Activated CD4-positive, alpha-beta T cell treated with anti-CD3 and anti-CD28 coated beads, Interleukin-2, Interleukin-6, amounts not matched to agents 100 ng/mL and 50 ng/mL, durations not matched to agents 16 hours and 8 hours (primary cell): ENCODE results near the gene SERPINA9.
A peak's percentile ranks its signal among the peaks of the same experiment; 100 is the strongest.

Experiments
- DNase-seq: peaks from one replicate; pipeline ENCODE4 v3.0.0-alpha.2; 2020

SERPINA9 gene

DNA sequence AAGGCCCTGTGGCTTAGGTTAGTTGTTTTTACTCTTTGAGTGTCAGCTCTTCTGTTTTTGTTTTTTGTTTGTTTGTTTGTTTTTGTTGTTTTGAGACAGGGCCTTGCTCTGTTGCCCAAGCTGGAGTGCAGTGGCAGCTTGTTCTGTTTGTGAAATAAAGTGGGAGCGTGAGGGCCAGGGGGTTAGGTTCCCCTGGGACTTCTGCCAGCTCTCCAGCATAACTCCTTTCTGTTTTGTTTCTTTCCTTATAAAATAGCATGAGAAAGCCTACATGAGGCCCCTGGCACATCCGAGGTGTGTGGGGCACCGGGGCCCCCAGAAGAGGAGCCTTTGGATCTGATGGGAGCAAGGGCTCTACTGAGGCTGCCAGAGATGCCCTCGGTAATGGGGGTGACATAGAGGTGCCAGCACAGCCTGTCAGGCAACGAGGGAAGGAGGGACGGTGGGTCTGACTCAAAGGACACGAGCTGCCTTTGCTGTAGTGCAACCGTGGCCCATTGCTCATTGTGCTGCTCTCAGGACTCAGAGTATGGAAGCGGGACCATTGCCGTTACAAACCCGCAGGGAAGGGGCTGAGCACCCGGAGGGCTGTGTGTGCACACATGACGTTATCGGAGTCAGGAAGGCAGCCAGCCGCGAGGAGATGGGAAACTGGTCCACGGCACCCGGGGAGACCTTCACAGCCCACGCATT is 14.3 kb downstream of the SERPINA9 start:
- no peak for DNase-seq

DNA sequence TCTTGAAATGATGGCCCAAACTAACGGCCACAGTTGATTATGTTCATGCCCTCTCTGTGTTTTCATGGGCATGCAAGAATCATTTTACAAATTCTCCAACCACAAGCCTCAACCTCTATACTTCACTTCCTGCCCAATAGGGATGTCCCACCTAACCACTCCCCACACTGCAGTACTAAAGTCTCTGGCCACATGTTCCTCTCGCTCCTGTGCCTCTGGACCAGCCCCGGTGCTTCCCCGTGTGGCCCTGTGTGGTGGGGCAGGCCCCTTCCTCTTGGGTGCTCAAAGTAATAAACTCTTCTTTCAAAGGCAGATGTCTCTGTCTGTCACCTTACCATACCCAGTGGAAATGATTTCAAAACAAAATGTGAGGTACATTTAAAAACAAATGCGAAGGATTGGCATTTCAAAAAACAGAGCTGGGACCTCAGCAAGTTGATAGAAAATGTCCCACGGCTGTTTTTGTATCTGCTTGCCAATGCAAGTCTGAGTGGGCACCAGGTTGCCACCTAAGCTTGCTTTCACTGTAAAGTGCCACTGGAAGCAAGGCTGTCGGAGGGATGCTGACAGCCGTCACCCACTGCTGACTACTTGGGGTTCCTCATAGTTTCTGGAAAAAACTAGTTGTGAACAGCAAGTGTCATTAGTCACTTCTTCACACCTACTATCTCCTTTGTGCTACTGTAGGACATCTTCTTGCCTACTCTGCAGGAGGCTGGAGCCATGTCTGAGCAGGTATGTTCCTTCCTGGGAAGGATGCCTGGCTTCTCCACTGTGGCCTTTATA is 15.2 kb downstream of the SERPINA9 start:
- DNase-seq, result no peak

DNA sequence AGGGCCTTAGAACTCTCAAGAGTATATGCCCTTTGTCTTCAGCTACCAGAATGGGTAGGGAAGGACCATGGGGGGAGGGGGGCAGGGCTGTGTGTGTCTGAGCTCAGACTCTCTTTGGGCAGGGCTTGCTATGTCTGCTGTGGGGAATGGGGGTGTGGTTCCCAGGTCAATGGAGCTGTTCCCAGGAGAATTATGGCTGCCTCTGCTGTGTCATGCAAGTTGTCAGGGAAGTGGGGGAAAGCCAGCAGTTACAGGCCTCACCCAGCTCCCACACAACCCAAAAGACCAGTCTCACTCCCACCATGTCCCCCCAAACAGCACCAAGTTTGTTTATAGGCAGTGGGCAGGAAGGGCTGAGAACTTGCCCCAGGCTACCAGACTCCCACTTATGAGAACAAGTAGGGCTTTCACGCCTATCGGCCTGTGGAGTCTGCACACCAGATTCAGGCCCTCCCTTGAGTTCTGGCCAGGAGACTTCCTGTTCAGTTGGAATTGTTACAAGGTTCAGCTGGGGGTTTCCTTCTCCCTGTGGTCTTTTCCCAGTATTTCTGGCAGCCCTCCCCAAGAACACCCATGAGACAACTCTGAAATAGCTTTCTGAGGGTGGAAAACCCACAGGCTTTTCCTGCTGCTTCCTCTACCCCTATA is 17.3 kb downstream of the SERPINA9 start:
- no peak for DNase-seq

DNA sequence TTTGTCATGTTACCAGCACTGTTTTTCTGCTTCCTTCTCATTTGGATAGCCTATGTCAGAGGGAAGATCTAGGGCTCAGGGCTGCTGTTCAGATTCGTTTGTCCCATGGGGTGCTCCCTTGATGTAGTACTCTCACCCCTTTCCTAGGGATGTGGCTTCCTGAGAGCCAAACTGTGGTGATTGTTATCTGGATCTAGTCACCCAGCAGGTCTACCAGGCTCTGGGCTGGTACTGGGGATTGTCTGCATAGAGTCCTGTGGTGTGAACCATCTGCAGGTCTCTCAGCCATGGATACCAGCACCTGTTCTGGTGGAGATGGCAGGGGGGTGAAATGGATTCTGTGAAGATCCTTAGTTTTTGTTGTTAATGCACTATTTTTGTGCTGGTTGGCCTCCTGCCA is 17.9 kb downstream of the SERPINA9 start:
- DNase-seq, result no peak

DNA sequence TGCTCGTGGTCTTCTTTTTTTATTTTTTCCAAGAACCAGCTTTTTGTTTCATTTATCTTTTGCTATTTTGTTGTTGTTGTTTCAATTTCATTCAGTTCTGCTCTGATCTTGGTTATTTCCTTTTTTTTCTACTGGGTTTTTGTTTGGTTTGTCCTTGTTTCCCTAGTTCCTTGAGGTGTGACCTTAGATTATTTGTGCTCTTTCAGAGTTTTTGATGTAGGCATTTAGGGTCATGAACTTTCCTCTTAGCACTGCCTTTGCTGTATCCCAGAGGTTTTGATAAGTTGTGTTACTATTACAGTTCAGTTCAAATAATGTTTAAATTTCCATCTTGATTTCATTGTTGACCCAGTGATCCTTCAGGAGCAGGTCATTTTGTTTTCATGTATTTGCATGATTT is 20.1 kb downstream of the SERPINA9 start:
- no peak for DNase-seq

DNA sequence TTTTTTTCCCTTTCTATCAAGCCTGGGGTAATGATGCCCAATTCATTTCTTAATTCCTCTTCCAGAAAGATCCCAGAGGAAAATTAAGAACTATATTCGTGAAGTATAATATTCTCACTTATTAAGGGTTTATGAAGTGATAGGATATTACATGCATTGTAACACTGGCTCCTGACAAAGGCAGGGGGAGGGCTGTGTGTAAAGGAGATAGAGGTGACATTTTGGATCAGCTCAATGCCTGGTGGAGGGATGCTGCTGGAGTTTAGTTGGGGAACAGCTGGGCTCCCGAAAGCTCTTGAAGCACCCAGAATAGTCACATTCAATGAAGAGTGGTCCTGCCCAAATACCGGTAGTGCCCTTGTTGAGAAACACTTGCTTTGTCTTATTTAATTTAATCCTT is 24.2 kb downstream of the SERPINA9 start:
- DNase-seq, result no peak

DNA sequence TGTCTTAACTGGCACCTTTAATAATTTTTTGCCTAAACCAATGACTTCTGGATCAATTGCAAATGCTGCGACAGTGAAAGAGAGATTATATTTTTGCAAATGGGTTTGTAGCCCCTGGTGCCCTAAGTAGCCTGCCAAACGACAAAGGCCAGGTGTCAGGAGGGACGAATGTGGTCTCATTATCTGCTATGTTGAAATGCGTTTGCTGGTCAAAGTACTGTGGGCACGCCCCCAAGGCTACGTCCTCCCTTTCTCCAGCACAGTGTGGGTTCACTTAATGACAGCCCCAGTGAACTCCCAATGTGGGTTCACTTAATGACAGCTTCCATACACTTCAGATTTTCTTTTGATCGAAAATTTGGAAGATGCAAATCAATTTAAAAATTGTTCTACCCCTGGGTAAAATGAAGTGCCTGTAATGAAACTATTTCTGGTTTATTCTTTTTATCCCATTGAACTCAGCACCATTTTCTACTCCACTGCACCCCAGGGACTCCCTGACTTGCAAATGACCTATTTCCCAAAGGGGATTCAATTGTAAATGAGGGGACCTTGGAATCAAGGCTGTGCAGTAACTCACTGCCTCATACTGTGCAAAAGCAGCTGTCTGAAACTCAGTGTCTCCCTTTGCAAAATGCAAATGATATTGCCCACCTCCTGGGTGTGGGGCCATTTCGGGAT is 24.8 kb downstream of the SERPINA9 start:
- DNase-seq, result no peak

DNA sequence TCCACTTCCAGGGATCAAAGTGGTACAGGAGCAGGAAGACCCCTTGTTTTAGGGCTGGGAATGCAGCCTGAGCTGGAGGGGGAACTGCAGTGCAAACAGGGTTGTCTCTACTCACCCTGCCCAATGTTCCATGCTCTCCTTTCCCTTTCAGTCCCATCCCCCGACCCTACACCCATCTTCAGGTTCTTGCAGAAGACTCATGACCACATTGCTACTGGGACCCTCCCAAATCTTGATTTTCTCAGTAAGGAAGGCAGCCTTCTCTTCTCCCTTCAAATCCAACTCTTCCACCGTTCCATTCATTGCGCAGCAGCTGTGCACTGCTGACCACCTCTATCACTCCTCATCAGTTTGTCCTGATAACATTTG is 25.3 kb downstream of the SERPINA9 start:
- DNase-seq, result no peak

DNA sequence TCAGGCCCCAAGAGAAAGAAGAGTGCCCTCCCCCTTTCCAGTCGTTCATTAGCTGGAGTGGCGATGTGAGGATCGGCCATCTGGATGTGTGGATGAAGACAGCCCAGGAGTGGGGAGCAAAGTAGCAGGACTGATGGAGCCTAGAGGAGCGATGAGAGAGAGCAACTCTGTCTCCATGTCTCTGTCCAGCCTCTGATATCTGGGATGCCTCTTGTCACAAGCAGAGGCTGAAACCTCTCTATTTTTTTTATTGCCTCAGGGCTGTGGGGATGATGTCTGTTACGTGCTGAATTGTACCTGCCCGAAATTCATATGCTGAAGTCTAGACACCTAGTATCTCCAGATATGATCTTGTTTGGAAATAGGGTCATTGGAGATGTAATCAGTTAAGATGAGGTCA is 26.1 kb downstream of the SERPINA9 start:
- DNase-seq, result no peak

DNA sequence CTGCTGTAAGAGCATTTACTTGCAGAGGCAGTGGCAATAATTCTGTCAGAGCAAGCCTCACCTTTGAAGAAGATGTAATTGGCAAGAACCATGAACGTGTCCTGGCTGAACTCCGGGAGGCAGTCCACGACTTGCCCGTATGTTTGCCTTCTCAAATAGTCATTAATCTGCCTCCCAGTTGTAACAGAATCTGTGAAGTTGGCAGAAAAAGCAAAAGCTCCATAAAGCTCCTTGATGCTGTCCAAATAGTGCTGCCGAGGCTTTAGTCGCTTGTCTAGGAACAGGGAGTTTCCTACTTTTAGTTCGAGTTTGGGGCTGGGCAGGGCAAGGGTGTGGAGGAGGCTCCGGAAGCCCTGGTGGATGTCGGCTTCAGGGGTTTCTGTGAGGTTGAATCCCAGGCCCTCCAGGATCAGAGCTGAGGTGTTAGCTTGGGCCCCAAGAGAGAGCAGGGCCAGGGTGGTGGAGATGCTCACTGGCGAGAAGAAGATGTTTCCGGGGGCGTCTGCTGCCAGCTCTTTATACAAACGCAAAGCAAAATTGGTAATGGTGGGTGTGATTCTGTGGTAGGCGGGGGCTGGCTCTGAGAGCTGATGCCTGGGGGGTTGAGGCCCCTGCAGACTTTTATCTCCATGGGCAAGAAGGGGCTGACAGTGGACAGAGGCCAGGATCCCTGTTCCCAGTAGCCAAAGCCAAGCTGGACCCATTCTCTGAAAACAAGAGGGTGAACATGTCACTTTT is 27.8 kb downstream of the SERPINA9 start:
- no peak for DNase-seq

DNA sequence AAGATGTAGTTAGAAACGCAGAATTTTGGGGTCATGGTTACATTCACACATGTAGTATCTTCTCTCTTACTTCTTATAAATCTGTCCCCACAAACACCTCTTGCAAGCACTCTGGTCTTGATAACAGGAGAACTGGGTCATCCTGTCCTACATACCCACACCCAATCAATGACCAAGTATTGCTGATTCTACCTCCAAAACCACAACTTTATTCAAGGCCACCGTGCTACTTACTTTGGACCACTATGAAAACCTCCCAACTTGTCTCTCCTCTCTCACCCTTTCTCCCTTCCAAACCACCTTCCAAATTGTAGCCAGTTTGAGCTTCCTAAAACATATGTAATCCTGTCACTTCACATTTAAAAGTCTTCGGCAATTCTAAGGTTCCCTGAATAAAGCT is 28.8 kb downstream of the SERPINA9 start:
- no peak for DNase-seq

DNA sequence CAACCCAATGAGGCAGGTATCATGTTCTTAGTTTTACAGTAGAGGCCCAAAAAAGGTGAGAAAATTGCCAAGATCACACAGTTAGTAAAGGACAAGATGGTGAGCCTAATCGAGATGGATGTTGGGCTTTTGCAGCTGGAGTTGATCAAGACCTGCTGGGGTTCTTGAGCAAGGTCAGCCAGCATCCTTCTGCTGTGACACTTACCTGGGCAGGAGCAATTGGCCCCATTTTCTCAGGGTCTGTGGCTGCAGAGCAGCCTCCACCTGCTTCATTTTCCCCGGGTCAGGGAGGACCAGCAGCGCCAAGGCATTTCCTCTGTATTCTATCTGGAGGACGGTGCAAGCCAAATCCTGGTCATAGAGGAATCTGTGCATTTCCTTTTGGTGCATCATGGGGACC is 29.9 kb downstream of the SERPINA9 start:
- DNase-seq, result no peak

DNA sequence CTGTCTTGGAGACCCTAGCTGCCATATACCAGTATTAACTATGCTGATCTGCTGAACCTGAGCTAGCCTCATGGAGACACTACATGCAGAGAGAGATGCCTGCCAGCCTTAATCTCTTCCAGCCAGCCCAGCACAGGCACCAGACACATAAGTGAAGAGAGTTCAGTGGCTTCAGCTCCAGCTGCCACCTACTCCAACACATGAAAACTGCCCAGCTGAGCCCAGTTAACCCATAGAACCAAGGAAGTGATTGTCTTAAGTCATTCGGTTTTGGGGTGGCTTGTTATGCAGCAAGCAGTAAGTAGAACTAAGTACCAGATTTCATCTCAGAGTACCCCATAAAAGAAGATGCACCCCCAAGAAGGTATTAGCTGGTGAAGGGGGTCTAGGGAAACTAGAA is 31.0 kb downstream of the SERPINA9 start:
- DNase-seq, result no peak

DNA sequence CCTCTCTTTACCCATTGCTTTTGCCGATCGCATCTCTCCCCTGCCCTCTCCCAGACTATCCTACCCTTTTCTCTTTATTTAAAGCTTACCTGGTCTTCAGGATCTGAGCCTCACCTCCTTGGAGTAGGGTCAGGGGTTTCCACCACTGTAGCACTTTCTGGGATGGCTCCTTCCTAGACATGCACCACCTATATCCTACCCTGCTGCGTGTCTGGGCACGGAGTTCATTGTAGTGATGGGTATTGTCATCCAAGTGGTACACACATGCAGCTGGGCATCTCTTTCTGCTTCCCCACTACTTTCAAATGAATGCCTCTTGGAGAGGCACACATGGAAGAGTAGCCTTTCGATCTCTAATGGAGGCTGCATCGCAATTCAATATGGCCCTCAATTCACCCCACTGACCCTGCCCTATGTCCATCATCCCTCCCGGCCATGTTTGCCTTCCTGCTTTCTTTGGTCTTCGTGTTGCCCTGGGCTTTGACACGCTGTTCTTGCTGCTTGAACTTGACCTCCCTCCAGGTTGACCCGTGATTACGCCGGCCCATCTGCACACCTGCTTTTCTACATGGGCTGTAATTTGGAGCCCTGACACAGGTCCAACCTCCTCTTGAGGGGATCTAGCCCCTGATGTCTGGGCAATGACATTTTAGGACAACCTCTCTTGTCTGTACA is 34.3 kb downstream of the SERPINA9 start:
- DNase-seq, result no peak

DNA sequence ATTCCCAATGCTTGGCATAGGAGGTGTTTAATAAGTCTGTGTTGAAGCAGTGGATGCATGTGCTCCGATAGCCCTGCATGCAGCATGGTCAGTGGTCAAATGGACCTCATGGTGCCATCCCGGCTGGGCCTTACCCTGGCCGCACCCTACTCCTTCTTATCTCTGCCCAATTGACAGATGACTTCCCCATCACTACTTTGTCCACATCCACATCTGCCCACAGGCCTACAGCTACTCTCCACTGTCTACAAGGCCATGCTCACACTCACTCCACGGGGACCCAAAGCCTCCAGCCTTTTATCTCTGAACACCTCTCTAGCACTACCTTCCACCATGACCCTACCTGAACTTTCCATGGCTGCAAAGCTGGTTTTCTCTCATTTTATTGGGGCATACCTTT is 34.9 kb downstream of the SERPINA9 start:
- DNase-seq, result no peak

DNA sequence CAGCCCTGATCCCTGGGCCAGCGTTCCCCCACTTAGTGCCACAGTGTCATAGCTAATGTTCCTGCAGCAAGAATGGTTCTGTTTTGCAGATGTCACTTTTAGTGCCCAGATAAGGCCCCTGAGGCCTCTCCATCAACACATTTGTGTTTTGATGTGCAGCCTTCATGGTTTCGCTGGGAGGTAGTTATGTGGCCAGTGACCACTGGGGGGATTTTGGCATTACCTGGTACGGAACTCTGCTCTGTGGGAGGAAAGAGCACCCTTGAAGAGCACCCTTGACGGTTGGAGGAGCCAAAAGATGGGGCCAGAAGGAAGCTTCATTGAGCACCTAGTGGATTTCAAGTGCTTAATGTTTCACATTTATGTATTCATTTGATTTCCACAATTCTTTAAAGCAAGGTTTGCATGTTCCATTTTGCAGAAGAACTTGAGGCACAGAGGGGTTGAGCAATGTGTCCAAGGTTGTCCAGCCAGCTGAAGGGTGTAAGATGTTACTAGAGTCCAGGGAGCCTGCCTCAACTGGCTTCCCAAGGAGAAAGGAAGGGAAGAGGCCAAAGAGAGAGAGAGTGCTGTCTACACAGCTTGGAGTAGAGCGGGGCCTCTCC is 36.4 kb downstream of the SERPINA9 start:
- DNase-seq, result no peak

DNA sequence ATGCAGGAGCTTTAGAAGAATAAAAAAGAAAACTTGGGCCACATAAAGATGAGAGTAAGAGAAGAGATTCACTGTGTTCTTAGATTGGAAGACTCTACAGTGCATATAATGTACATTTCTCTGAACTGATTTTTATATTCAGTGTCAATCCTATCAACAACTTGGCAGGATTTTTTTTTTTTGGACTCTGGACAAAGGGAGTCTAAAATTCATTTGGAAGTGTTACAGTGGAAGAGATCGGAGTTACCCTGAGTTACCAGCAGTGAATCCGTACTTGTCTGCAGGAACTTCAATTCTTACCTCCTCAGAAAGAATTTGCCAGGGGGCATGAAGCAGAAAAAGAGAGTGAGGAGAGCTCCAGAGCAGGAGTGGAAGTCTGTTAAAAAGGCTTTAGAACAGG is 47.4 kb downstream of the SERPINA9 start:
- DNase-seq, result no peak

DNA sequence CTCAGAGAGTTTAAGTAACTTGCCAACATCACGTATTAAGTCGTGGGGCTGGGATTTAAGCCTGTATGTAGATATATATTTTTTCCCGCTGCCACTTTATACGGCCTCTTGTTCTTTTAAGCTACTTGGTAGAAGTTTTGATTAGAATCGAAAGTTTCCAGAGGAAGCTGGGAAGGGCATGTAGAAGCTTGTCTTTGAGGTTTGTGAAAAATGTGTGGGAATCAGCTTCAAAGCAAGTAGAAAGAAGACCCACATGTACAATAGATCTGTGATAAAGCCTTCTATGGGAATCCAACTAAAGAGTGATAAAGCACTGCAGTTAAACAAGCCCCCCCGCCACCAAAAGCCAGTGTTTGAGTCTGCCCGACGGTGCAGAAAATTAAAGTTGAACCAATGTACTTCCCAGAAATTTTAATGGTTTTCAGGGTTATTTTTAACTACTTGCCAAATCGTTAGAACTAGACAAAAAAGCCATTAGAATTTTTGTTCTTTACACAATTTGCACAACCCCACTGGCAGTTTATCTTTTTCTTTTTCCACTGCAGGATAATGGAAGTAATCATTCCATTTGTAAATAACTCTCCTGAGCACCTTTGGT is 48.9 kb downstream of the SERPINA9 start:
- no peak for DNase-seq

DNA sequence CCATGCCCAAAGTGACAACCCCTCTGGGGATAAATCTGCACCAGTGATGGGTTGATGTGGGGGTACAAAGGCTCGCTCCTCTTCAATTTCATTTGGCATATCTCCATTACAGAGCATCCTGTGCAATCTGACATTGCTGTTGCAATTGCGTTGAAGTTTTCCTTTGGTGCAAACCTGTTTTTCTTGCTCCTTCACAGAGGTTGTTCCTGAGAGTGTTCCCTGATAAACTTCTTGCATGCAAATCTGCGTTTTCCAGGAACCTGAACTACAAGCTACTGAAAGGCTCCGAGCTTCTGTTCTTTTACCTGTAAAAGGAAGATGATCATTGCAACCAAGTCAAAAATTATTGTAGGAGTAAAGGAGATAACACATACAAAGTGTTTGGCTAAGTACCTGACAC is 49.5 kb downstream of the SERPINA9 start:
- DNase-seq, result no peak

DNA sequence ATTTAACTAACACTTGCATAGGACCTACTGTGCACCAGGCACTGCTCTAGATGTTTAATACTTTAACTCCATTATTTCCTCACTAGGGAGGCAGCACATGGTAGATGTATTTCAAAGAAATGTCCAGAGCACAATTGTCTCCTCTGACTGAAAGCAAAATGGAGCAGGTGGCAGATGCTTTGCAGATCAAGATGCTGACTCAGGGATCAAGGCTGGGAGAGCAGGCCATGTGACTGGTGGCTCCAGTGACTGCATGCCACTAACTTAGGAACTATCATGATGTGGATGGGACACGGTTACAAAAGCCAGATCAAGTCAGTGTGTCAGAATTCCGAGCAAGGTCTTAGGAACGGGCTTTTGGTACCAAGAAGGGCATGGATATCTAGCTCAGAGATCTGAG is 51.6 kb downstream of the SERPINA9 start:
- DNase-seq, result no peak

DNA sequence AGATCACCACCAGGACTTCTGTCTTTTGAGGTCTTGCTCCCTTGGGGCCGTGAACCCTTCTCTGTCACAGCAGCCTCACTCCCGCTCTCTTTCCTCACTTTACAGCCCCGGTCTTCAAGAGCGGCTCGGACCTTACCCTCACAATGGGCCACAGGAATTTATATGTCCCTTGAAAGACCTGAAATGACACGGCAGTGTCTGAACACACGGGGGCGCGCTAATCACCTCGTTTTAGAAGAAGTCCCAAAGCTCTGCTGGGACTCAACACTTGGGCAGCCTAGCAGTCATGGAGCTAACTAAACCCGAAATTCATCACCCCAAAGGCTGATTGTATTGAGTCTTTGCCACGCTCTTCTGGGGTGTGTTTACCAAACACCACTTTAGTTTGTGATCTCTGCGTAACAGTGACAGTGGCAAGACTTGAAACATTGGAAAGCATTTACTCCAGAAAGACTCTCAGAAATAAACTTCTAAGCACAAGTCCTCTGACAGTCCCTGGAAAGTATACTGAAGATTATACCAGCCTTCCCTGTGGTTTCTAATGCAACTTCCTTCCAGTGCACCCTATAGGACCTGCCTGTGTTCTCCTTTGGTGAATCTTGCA is 52.4 kb downstream of the SERPINA9 start:
- peak; percentile 67 for DNase-seq
